Measurements from ENCODE around the gene PROSER3.

DNA sequence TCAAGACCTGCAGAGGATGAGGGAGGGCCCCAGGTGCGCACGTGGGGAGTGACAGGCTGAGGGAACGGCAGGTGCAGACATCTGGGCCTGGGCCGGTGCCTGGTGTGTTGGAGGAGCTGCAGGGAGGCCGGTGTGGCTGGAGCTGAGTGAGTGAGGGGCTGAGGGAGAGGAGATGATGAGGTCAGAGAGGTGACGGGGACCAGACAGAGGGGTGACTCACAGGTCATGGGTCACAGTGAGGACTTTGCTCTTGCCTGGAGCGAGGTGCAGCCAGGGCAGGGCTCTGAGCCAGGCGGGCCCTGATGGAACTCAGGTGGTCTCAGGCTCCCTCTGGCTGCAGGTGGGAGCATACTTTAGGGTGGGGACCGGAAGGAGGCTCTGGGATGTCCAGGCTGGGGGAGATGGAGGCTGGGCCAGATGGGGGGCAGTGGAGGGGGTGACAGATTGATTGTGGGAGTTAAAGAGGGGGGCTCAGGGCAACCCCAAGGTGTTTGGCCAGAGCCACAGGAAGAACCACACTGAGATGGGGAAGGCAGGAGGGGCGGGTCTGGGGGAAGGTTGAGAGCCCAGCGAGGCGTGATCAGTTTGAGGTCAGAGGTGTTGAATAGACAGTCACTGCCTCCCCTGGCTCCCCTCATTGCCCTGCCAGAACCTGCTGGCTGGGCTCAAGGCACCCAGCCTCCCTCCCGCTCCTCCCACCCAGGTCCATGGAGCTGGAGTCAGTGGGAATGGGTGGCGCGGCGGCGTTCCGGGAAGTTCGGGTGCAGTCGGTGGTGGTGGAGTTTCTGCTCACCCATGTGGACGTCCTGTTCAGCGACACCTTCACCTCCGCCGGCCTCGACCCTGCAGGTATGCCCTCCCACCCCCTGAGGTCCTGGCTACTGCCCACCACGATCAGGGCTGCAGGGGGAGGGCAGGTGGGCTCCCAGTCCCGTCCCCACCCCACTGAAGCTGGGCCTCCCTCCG, 25.8 kb downstream of the PROSER3 start:
- TF ChIP-seq CTCF (IDR thresholded peaks at IDR 0.05) (no peak), POLR2A (IDR thresholded peaks at IDR 0.05) (no peak)

Data from uterus (tissue), 2 donors.